ENCODE results near the gene ANKRD39. TPM values are rescaled to one million over a fixed set of nuclear protein-coding genes. Genes with fewer than 3 reads are reported as not detected.
"Not testable (repeated sequence)": the region's sequence is repeated elsewhere in the genome, so short reads cannot be mapped to it uniquely, and the experiment has no call there.

The ANKRD39 gene
- 10 to 100 TPM in 1 of 4 donors, 1 to 10 TPM in 3; 6.6 to 10.9 (median 7.2) TPM for polyA plus RNA-seq (ENCODE audit: insufficient read length in 4 of 4)

GRCh38 chr2:96857667-96858372 is at the start of gene ANKRD39:
TSS of gene ANKRD39 (minus strand) at chr2:96858016. CDS start at chr2:96857987, 29 bp downstream.
- peak; percentile 97 to 98 (median 98) for DNase-seq (ENCODE audit: low read depth in 4 of 4, low spot score in 3 of 4)

DNA sequence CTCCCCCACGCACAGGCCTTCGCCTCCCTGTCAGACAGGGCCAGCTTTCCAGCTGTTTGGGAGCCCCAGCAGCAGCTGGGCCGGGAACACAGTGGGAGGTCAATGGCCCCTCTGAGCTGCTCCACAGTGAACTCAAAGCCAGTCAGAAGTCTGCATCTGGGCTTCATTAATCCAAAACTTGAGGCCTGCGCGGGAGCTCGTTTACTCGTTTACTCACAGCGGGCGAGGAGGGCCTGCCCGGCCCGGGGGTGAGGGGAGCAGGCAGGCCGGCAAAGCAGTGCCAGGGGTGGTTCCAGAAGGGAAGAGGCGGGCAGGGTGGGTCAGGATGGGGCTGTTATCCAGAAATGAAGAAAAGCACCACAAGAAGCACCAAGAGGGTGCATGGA is 48.9 kb upstream of the ANKRD39 start:
- DNase-seq (ENCODE audit: low read depth in 4 of 4, low spot score in 3 of 4), result no peak

- no peak for DNase-seq (ENCODE audit: low read depth in 4 of 4, low spot score in 3 of 4)
Observed at GRCh38 chr2:96903815-96904214, 46.0 kb upstream of the ANKRD39 start.

- no peak for DNase-seq (ENCODE audit: low read depth in 4 of 4, low spot score in 3 of 4)
Observed at GRCh38 chr2:96903318-96903717, 45.5 kb upstream of the ANKRD39 start.

GRCh38 chr2:96900237-96900636 is 42.4 kb upstream of the ANKRD39 start:
- no peak for DNase-seq (ENCODE audit: low read depth in 4 of 4, low spot score in 3 of 4)

DNA sequence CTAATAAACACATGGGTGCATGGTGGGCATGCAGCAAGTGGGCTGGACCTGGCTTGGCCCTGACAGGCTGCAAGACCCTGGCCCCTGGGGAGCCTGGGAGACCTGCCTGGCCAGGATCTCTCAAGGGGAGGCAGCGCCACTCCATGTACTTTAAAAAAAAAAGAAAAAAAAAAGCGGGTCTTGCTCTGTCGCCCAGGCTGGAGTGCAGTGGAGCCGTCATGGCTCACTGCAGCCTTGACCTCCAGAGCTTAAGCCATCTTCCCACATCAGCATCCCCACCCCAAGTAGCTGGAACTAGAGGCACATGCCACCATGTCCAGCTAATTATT is 41.6 kb upstream of the ANKRD39 start:
- DNase-seq (ENCODE audit: low read depth in 4 of 4, low spot score in 3 of 4), result no peak

DNA sequence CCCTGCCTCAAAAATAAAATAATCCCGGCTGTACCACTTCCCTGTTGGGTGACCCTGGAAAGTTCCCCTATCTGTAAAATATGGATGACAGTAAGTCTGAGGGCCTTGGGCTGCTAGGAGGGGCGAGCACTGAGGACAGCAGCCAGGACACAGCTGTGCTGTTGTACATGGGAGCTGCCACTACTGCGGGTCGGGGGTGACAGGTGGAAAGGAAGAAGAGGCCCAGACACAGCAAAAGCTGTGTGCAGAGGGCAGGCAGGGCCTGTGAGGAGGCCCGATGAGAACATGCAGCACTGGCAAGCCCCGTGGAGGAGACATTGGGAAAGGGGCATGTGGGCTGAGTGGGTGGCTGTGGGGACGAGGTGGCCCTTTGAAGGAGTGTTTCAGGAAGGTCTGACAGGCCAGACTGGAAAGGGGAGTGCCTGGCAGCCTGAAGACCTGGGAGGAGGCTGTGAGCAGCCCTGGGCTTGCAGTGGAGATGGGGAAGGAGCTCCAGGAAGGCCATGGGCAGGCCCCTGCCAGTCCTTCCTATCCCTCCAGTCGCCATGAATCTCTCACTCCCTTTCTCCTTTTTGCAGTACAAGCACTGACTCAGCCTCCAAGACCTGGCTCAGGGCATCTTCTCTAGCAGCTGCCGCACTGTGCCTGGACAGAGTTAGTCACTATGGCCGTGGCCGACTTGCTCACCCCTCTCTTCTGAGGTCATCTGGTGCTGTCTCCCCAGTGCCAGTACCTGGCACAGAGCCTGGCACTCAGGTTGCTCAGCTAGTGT is 41.0 kb upstream of the ANKRD39 start:
- no peak for DNase-seq (ENCODE audit: low read depth in 4 of 4, low spot score in 3 of 4)

DNA sequence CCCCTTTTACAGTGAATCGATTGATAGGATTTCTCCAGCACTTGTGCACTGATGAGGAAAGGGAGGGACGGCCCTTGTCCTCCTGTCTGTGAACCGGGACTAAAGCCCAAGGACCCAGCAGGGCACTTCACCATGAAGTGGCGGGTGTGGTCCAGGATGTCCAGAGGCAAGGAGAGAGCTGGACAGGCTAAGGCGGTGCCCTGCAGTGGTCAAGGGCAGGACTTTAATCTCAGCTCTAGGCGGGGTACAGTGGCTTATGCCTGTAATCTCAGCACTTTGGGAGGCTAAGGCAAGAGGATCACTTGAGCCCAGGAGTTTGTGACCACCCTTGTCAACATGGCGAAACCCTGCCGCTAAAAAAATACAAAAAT is 40.3 kb upstream of the ANKRD39 start:
- DNase-seq (ENCODE audit: low read depth in 4 of 4, low spot score in 3 of 4), result no peak

GRCh38 chr2:96897491-96898134 is 39.8 kb upstream of the ANKRD39 start:
- DNase-seq (ENCODE audit: low read depth in 4 of 4, low spot score in 3 of 4), result no peak

DNA sequence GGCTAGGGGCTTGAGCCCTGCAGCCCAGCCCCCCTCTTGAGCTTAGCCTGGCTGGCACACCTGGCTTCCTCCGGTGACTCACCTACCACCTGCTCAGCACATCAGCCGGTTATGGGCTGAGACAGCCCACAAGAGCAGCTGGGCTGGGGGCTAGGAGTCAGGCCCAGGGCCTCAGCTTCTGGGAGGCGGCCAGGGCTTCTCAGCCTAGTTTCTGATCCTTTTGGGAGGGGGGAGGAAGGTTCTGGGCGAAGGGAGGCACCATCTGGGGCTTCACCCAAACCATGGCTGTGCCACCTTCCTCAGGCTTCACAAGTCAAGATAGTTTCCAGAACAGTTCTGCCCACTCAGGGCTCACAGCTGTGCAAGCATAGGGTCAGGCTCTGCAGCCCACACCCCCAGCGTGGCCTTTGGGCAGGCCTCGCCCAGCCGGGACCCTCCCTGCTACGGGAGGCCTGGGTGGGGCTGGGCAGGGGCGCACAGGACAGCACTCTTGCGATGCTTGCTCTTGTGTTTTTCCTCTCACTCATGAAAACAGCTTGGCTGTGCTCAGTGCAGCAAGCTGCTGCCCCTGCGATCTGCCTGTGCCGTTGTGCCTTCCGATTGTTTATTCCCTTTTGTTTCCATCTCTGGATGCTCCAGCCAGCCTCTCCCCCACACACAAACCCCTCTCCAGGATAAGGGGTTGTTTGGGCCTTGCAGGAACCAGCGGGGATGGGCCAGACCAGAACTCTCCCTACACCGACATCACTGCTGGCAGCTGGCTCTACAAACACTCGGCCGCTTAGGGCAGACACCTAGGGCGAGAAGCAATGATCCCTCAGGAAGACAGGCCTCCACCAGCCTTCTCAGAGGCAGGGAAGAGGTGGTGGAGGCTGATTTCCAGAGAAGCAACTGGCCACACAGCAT is 38.2 kb upstream of the ANKRD39 start:
- no peak for DNase-seq (ENCODE audit: low read depth in 4 of 4, low spot score in 3 of 4)

DNA sequence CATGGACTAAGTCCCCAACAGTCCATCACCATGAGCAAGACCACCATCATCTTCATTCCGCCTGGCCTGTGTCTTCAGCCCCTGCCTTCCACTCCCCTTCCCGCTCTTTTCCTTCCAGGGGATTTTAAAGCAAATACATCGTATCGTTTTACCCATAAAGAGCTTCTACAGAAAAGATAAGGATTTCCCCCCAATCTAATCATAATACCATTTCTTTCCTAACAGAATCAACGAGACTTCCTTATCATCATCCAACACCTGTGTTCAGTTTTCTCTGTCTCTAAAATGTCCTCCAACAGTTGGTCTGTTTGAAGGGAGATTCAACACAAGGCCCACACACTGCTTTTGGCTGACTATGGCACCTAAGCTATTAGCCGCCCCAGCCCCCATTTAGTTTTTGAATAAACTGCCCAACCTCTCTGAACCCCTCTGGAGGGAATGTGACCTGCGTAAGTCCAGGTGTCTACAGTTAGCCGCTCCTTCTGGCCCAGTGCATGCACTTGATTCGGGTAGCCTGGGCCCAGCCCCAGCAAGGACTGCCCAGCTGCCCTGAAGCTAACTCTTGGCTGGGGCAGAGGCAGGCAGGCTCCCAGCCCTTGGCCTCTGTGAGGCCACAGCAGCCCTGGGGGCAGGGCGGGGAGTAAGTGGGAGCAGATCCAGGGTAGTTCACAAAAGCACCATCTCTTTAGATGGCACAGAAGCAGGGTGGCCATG is 37.4 kb upstream of the ANKRD39 start:
- no peak for DNase-seq (ENCODE audit: low read depth in 4 of 4, low spot score in 3 of 4)

DNA sequence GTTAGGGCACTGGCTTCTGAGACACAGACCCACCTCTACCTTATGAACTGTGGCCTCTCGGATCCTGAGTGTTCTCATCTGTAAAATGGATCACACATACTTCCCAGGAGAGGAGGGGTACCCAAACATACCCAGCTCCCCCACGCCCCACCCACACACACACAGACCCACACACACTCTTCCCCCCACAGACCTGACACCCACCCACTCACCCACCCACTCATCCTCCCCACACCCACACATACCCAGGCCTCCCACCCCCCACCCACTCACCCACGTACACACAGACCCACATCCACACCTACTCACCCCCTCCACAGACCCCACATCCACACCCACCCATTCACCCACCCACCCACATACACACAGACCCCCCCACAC is 36.3 kb upstream of the ANKRD39 start:
- DNase-seq (ENCODE audit: low read depth in 4 of 4, low spot score in 3 of 4), result no peak

DNA sequence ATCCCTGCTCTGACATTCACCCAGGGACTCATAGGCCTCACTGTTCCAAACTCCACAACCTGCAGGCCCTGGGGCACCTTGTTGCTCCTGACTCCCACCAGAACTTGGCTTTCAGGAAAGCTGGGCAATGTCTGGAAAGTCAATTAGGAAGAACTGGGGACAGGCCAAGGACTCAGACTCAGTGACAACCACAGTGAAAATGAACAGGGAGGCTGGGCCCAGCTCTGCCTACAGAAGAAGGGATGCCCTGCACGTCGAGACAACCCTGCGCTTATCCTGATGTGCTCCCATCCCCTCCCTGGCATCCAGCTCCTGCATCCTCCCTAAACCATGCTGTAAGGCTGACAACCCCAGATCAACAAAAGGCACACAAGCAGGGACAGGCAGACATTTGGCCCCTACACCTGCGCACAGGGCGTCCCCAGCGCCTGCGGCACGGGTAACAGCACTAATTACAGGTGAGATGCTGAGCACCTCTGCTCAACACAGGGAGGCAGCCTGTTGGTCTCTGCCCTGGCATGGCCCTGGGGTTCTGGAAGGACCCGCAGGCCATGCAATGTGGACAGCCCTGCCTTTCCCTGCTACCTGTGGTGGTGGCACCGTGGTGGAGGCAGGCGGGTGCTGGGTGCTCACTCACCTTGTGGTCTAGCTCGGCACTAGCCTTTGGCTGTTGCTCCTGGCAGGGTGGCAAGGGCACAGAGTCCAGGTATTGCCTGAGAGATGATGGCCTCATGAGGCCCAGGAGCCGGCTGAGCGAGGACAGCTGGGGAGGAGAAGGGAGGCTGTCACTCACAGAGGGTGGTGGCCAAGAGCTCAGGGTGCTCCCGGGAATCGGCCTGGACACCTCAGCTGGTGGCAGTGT is 35.7 kb upstream of the ANKRD39 start:
- no peak for DNase-seq (ENCODE audit: low read depth in 4 of 4, low spot score in 3 of 4)

GRCh38 chr2:96891591-96892333 is 33.9 kb upstream of the ANKRD39 start:
- DNase-seq (ENCODE audit: low read depth in 4 of 4, low spot score in 3 of 4), result no peak

GRCh38 chr2:96890726-96891385 is 33.0 kb upstream of the ANKRD39 start:
- DNase-seq (ENCODE audit: low read depth in 4 of 4, low spot score in 3 of 4), result no peak

- no peak for DNase-seq (ENCODE audit: low read depth in 4 of 4, low spot score in 3 of 4)
Observed at GRCh38 chr2:96890252-96890651, 32.4 kb upstream of the ANKRD39 start.

DNA sequence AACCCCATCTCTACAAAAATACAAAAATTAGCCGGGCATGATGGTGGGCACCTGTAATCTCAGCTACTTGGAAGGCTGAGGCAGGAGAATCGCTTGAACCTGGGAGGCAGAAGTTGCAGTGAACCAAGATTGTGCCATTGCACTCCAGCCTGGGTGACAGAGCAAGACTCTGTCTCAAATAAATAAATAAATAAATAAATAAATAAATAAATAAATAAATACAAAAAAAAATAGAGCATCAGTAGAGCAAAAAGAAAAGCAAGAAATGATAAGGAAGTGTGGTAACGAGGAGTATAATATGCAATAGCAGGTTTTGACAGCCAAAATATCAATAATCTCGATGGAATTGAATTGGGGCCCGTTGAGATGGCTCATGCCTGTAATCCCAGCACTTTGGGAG is 31.7 kb upstream of the ANKRD39 start:
- not testable (repeated sequence) for DNase-seq (ENCODE audit: low read depth in 4 of 4, low spot score in 3 of 4)

Measured in left renal pelvis (tissue), 4 donors.